Stimulated activated CD8-positive, alpha-beta memory T cell treated with anti-CD3 and anti-CD28 coated beads, Interleukin-12 subunit alpha, Interleukin-12 subunit beta, amount 100 ng/mL, for 4 hours (primary cell): ENCODE measurements around the gene CPVL.

Experiments used
- DNase-seq: peaks from one replicate; pipeline ENCODE4 v3.0.0-alpha.2; 2020; ENCODE audit warnings: low read depth

Gene CPVL

DNA sequence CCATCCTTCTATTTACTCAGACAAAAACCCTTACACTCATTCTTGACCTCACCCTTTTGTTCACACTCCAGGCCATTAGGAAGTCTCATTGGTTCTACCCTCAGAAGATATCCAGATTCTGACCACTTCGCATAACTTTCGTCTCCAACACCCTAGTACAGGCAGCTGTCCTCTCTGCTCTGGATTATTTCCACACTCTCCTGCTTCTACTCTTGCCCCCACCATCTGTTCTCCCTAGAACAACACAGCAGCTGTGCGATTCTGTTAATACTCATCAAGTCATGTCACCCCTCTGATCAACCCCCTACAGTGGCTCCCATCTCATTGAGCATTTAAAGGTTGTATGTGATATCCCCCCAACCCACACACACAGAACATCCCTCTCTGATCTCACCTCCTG is 172.7 kb downstream of the CPVL start:
- no peak for DNase-seq

DNA sequence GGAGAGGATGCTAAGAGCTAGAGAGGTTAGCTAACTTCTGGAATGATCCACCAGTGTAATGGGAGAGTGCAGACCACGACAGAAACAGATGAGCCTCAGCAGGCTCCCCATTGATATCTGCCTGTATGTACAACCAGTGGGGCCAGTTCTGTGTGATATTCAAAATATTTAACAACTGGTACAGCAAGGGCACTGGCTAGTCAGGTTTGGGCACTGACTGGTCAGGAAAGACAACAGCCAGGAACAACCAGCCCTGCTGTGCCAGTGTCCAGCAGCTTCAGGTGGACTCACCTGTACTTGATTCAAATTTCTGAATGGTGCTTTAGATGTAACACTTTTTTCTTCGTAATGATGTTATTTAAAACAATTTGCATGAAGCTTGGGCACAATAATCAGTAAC is 182.3 kb downstream of the CPVL start:
- no peak for DNase-seq

DNA sequence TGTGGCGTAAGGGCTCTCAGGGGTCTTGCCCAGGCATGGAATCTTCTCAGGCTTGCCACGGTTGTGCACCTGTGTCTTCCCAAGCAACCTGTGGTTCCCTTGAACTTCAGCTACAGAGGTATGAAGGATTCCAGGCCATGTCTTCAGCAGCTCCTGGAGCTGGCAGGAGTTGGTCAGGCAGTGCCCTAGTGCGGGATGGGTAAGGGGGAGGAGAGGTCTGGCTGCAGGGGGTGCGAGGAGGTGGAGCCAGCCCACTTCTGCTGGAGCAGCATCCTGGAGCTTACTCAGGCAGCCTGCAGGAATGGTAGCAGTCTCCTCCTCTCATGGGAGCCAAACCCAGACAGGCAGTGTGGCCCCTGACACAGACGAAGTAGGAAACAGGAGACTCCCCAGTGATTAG is 184.4 kb downstream of the CPVL start:
- DNase-seq, result no peak

DNA sequence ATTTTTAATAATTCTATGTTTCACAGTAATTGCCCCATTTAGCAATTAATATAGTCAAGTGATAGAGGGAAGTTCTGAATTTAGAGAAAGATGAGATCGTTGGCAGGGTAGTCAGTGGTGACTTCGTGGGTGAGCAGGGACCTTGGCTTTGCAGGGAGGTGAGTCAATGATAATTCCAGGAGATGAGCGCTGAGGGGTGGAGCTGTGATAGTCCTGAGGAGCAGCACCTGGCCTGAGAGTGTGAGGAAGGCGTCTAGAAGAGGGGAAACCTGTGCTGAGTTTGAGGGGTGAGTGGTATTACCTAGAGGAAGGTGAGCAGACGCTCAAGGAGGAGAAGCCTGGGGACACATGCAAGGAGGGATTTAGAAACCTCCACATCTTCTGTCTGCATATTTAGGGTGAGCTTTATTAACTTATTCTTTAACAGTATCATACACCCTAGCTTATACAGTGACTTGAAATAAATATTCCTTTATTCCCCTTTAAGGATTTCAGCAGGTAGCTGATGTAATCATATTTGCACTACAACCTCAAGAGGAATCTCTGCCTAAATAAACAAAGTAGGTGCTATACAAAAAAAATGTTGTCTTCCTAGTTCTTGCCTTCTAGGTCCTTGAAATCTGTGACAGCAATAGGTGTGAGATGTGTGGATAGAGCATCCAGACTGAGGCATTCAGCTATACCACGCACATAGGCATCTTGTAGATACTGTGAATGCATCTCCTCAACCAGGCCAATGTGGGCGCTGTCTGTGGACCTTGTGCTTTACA is 186.1 kb downstream of the CPVL start:
- no peak for DNase-seq

DNA sequence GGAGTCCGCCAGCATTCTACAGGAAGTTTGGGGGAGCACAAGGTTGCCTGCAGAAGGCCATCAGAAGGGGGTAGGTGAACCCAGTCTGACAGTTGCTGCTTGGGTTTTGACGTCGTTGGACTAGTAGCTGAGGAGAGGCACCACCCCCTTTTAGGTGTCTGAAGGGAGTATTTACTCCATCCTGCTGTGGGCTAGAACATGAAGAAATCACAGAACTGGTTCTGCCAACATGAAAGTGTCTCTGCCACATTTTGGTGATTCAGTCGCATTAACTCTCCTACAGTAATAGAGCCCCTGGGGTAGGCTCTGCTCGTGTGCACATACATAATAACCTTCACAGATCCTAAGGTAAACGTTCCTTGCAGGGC is 187.4 kb downstream of the CPVL start:
- DNase-seq, result no peak

DNA sequence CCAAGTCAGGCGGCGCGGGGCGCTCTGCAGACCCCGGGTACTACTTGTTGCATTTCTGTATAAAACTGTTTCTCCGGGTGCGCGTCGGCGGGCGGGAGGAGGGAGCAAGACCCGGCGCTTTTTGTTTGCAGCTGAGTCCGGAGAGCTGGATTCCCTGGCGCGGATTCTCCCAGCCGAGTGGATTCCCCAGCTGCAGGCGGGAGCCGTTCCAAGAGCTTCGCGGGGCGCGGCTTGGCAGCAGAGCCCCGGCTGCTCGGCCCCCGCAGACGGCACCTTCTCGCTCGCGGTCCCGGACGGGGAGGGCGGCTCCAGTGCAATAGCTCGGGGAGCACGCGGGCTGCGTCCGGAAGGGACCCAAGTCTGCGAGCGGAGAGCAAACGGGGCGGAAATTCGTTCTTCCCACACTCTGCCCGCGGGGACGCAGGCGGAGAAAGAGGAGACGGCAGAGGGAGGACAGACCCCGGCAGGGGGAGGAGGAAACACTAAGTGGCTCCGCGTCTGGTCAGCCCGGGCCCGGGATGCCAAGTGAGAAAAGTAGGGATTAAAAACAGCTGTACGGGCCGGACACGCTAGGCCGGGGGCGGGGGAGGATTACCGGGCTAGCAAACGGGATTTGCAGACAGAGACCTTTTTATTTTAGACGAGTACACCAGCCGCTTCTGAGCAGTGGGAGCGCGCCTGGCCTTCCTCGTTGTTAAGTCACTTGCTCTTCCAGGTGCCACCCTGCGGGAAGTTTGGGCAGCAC is 187.9 kb downstream of the CPVL start, which contains the start of gene TRIL:
Gene TRIL, minus strand, starts transcription at position 96 of the 745 bp plus-strand sequence. CDS start 284 bp downstream, outside the sequence.
- DNase-seq, result no peak

DNA sequence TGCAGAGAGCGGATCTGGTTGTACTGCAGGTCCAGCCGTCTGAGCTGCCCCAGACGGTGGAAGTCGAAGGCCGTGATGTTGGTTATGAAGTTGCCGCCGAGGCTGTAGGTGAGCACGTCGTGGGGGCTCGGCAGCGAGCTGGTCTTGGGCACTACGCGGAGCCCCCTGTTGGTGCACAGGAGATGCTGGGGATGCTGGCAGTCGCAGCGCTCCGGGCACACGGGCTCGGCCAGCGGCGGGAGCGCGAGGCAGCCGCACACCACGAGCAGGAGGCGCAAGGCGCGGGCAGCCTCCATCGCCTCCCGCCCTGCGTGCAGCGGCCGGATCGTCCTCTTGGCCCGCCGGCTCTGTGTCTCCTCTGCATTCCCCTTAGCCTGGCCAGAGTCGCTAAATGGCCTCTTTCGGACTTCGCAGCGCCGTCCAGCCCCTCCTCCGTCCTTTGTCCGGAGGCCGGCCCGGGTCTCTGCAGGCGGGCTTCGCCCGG is 188.5 kb downstream of the CPVL start:
- DNase-seq, result no peak

GRCh38 chr7:28957064-28957750 is 189.1 kb downstream of the CPVL start:
- DNase-seq, result no peak

DNA sequence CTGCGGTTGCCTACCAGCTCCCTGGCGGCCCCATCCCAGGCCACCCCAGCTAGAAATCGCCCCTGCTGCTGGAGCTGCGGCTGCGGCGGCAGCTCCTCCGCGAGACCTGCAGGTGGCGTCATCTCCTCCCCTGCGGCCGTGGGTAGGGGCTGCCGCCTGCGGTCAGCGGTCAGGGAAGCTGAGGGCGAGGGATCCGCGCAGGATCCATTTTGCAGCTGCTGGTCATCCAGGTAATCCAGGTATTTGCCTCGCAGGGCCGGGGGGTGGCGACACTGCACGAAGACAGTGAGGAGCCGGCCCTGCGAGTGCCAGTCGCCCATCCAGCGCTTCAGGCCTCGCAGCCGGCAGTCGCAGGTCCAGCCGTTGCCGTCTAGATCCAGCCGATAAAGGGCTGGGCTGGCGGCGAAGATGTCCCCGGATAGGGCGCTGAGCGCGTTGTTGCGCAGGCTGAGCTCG is 189.7 kb downstream of the CPVL start:
- no peak for DNase-seq

DNA sequence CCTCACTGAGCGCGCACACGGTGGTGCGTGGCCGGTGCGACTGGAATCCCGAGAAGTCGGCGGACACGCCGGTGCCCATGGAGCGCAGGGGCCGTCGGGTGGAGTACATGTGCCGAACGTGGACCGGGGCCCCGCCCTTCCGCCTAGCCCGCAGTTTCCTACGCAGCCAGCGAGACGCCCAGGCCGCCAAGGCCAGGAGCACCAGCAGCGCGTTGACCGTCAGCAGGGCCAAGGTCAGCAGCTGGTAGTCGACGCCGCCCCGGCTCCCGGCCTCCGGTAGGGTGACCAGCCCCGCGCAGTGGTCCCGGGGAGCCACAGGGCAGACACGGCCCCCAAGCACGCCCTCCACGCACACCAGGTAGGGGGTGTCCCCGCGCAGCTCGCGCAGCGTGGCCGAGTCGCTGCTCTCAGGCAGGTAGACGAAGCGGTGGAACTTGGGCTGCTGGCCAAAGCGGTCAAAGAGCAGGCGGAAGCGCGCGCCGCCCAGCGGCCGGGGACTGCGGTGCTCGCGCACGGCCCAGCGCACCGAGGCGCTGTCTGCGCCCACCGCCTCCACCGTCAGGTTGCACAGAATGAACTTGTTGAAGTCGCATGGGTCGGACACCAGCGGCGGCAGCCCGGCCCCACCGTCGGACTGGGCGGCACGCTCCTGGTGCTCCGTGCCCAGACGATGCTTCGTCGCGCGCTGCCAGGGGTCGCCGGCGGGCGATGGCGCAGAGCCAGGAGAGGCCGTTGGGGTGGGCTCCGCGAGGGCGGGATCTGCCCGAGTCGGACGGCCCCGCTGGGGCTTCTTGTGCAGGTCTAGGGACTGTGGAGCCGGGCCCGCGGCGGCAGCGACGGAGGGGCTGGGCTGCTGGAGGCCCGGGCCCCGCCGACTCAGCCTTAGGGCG is 190.4 kb downstream of the CPVL start:
- no peak for DNase-seq

- no peak for DNase-seq
Measured at GRCh38 chr7:28955356-28955717, 191.0 kb downstream of the CPVL start.

GRCh38 chr7:28954946-28955345 is 191.4 kb downstream of the CPVL start:
- DNase-seq, result no peak

DNA sequence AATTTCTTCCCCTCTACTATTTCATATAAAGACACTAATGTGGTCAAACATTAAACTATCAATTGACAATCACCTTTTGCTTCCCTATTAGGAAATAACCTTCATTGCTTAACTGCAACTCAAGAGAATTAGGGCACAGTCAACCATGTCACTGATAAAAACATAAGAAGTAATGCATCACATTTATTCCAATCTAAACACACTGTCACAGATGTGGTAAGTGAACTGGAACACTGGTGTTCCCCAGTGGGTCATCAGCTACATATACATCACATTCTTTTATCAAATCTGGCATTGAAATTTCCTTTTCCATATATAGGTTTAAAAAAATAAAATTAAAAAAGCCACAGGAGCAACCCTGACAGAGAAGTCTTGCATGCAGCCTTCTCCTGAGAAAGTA is 191.9 kb downstream of the CPVL start:
- no peak for DNase-seq

DNA sequence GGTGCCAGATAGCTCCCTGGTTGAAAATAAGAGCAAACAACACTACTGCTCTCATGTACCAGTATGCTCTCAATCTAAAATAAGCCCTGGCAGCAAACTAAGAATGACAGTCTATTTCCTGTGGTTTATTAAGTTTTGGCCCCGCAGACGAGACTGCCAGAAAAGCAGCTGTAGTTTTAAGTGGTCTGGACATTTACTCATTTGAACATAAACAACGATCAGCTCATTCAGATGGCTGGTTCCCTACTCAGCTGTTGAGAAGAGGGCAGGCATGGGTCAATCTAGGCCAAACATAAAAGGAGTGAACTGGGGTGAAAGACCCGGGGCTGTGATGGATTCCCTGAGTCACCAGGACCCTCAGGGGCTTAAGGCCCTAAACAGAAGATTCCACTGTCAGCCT is 192.7 kb downstream of the CPVL start:
- DNase-seq, result no peak
